HT-29 (cell line): Measurements from ENCODE around the gene DHX35. TPM values are rescaled to one million over a fixed set of nuclear protein-coding genes. Genes with fewer than 3 reads are reported as not detected.
A peak's percentile ranks its signal among the peaks of the same experiment; 100 is the strongest.

ENCODE experiments used
- DNase-seq: peaks from one replicate; pipeline ENCODE4 v3.0.0-alpha.2; 2015; ENCODE audit warnings: low spot score
- small RNA-seq: library from RNA; depleted of rRNA; stranded (forward); fragments of <200 nt; gene quantifications from one replicate; pipeline ENCODE3, GENCODE V24; 2014
- total RNA-seq: library from RNA; depleted of rRNA; stranded (reverse); fragments of >200 nt; shearing (Covaris generic); gene quantifications from 2 replicates; pipeline ENCODE4 v1.2.3, GENCODE V29; 2014; rRNA removed

DHX35 gene
- total RNA-seq, 1 experiment from 2014 or later = 14.7 TPM

DNA sequence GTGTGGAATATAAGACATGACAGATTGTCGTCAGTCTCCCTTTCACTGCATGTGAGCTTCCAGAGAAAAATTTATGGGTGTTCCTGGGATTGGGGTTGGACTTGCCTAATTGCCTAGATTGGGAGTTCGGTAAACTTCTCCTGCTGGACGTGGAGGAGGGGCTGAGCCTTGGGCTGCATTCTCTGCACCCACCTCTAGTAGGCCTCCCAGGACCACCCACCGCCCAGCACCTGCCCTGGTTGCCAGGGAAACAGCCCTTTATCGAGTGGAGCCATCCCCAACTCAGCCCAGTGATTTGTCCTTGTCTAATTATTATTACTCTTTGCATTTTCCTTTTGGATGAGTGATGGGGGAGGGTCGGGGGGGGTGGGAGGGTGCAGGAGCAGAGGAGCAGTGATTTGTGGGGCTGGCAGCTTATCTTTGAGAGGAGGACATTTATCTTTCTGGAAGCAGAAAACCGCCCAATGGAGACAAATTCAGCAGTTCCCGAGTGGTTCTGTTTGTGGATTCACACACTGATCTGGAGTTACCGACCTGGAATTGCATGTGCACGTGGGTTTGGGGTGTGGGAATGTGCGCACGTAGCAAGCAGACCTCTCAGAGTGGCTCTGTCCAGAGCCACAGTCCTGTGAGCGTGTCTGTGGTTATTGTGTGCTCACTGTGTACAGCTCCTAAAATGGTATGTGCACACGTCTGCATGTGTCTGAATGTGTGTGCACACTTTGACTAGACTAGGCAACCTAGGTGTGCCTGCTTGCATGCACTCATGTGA lies 104.5 kb downstream of the DHX35 start:
- DNase-seq = no peak

DNA sequence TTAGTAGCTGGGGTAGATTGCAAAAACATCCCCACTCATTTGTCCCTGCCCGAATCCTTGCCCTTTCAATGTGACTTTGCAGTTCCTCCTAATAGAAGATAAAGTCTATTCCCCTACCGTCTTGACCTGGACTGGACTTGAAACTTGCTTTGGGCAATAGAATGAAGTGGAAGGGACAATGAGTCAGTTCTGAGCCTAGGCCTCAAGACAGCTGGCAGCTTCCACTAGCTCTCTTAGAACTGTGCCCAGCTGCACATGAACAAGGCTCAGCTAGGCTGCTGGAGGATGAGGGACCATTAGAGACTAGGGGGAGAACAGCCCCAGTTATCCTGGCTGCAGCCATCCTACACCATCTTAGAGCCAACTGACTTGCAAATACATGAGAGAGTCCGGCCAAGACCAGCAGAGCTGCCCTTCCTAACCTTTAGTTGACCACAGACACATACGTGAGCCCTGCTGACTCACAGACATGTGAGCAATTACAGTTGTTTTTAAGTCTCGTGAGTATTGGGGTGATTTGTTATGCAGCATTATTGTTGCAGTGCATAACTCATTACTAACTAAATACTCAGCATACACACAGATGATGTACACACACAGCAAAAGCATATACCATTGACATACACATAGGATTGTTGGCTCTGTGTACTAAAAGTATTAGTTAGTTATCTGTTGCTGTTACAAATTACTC lies 105.5 kb downstream of the DHX35 start:
- DNase-seq = no peak

DNA sequence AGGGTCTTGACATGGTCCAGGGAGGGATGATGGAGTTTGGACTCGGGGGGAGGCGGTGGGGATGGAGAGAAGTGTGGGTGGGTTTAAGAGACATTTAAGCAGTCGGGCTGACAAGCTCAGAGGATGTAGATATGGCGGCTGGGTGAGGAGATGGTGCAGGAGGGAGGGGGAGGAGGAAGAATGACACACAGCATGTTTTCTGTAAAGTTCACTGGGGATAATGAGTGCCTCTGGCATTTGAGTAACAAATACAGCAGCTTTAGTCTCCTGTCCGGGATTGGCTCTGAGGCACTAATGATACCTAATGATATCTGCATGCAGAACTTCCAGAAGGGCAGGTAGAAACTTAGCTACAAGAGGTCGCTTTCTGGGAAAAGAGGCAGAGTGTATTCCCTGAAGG lies 107.8 kb downstream of the DHX35 start:
- no peak for DNase-seq

DNA sequence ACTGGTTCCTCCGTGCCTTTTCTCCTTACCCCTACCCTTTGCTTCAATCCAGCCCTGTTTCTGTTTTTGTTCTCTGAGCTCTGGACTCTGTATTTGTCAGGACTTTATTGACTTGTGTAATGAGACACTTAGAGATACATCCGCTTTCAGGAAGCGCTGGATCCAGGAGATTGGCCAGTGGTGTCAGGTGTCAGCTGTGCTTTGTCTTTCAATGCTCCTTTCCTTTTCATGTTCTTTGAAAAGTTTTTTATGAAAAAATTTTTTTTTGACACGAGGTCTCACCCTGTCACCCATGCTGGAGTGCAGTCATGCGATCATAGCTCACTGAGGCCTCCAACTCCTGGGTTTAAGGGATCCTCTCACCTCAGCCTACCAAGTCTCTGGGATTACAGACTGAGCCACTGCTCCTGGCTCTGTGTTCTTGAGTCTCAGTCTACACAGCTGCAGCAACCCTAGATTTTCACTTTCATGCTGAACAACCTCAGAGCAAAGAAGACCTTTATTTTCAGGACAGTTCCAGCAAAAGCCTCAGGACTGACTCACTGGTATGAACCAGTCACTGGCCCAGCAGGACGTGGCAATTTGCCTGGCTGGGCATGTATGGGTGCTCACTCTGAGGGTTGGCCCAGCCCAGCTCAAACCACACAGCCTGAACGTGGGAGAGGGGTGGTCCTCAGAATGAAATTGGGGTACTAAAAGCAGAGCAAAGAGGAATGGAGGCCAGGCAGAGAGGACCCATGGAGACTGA lies 108.5 kb downstream of the DHX35 start:
- no peak for DNase-seq

DNA sequence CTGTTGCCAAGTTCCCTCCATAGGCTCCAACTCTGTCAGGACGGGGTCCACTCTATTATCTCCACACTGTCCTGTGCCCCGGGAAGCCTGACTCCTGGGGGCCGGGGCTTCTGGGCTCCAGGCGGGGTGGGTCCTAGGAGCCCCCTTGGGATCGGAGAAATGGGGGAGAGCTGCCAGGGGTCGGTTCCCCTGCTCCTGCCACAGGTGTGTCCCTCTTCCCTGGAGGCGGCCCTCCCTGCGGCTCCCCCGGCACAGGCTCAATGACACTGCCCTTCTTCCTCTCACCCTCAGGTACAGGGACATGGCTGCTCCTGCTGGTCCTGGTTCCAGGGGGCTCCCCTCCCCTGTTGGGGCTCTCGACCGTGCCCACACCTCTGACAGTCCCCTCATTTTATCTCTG lies 110.0 kb downstream of the DHX35 start:
- no peak for DNase-seq

DNA sequence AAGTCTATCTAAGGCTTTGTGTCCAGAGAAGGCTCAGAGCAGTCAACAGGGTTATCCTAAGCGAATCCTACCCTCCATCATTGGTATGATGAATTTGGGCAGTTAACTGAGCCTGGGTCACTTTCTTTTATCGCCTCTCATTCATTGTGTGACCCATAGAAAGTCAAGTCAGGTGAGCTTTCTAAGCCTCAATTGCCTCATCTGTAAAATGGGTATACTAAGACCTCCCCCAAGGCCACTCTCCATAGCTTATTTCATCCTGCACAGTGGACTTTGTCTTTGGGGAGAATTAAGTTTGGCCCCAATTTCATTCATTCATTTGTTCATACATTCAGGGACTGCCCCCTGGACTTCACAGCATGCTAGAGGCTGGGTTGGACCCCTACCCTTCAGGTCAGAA lies 110.5 kb downstream of the DHX35 start:
- no peak for DNase-seq

DNA sequence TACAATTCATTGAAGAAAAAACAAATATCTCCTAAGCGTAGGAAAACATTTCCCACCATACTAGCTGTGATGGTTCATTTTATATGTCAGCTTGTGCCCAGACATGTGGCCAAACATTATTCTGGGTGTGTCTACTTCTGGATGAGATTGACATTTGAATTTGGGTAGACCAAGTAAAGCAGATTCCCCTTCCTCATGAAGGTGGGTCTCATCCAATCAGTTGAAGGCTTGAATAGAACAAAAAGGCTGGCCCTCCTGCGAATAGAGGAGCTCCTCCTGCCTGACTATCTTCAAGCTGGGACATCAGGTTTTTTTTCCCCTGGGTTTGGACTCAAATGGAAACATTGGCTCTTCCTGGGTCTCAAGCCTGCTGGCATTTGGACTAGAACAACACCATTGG lies 113.6 kb downstream of the DHX35 start:
- DNase-seq = no peak

DNA sequence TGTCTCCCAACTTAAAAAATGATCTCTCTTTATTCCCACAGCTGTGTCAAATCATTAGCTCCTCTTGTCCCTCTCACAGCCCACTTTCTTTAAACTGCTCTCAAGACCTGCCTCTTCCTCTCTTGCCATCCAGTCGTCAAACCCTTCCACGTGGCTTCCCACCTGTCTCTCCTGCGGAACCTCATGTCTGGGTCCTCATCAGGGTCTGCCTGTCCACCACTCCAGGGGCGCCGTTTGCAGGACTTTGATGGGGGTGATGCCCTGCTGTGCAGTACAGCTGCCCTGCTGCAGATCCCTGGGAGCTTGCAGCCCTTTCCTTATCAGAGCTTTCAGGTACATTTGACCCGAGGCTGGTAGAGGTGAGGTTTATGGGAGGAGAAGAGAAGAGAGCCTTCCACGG lies 114.8 kb downstream of the DHX35 start:
- no peak for DNase-seq

DNA sequence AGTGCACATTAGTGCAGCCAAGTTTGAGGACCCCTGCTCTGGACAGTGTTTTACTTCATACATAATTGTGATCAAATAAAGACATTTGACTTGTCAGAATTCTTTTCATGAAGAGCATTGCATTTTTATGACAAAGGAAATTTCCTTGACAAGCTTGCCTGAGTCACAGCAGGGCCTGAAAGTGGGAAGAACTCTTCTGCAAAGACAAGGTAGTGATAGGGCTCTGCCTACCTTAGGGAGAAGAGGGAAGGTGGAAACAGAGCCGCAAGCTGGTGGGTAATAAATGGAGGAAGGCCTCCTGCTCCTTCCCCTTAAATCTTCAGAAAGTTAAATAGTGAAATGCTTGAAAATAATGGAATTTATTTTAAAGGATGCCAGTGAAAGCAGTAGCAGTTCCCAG lies 118.2 kb downstream of the DHX35 start:
- no peak for DNase-seq

DNA sequence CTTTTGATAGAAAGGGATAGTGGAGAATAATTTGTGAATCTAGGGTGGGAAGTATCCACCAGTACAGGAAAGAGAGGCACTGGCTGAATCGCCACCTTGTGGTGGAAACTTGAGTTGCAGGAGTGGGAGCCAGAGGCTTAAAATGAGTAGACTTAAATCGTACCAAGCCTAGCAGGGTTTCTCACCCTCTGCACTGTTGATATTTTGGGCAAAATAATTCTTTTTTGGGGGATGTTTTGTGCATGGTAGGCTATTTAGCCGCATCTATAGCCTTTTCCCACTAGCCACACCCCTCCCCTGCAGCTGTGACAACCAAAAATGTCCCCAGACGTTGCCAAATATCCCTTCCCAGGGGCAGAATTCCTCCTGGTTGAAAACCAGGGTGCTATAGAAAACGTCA lies 119.1 kb downstream of the DHX35 start:
- peak; percentile 96 for DNase-seq

DNA sequence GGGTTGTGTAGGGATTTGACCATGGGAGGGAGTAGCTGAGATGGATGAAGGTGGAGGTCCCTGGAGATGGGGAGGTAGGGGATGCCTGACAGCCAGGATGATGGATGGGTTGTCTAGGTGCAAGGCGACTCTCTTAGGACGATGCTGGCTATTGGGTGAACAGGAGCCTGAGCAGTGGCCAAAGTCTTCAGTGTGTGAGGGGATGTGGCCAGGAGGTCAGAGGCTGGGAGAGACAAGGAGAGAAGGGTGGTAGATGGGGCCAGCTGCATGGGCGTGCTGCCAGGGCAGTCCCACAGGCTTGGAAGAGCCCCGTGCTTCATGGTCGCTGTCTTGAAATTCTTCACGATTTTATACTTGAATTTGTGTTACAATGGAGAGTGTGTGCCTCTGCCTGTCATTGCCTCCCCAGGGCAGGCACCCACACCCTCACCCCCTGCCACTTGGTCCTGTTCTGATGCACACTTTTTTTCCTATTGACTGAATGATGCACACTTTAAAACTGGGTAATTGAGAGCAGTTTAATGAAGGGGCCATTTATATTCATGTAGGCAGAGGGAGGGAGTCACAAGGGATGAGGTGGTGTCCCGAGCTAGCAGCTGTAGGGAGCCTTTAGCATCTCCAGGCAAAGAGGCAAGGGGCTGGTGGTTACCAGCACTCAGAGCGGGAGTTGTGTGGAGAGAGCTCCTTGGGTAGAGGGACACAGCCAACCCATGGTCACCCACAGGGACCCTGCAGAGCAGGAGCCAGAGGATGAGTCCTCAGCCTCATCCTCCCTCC lies 120.7 kb downstream of the DHX35 start:
- DNase-seq = no peak

DNA sequence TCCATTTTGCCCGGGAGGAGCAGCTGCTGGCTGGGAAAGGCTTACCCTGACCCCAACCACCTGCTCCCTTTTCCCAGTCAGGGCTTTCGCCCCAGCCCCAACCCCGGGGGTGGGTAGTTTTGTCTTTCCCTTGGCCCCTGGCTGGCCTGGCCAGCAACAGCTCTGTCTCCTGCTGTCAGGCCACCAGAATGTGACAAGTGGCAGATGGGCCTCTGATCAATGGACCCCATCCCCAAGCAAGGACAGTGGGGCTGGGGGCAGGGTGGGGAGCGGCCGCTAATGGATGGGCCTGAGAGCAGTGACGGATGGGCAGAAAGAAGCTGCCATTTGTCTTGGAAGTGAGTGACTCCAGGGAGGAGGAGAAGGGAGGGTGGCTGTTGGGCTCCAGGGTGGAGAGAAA lies 121.6 kb downstream of the DHX35 start:
- no peak for DNase-seq

DNA sequence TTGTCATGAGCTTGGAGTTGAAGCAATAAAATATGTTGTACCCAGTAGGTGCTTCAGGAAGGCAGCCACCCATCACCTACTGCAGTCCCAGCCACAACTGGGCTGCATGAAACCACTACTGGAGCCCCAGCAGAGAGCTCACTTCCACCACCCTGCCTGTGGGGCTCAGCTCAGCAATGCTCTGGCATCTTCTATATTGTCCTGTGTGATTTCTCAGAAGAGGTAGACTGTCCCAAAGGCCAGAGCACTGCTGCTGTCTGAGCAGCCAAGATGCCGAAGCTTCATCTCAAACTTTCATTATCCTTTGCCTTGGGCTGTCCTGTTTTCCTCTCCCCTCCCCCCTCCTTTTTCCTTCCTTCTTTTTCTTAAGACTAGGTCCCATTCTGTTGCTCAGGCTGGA lies 126.9 kb downstream of the DHX35 start:
- no peak for DNase-seq

Small RNA genes within 50 kb of the gene (small RNA-seq; reads per million reads assigned to genes)
- gene AL023803.1 = not detected

Other genes starting within 250 kb of the DHX35 start
- gene SLC32A1, start 237.9 kb upstream of the DHX35 start, total RNA-seq = not detected in 2 replicates
- 21.0 and 21.4 TPM in 2 replicates for gene ACTR5, start 213.9 kb upstream of the DHX35 start, total RNA-seq
- not detected in 2 replicates for gene PPP1R16B, start 156.6 kb upstream of the DHX35 start, total RNA-seq
- gene FAM83D, start 35.9 kb upstream of the DHX35 start, total RNA-seq = 88.0 and 90.6 TPM in 2 replicates